ENCODE results near the gene TNRC6A. TPM values are rescaled to one million over a fixed set of nuclear protein-coding genes. Genes with fewer than 3 reads are reported as not detected.

Gene TNRC6A
- total RNA-seq, 6 experiments from 2014 or later = 17.0 to 38.4 (median 23.1) TPM

GRCh38 chr16:24784121-24784520 is 54.7 kb downstream of the TNRC6A start:
- peak; percentile 71 to 92 (median 75) for ATAC-seq
- TF ChIP-seq POLR2A (IDR thresholded peaks at IDR 0.05) = no peak
- TF ChIP-seq CTCF (IDR thresholded peaks at IDR 0.05) = no peak
- no peak for DNase-seq
- Histone ChIP-seq H3K9me3 (no peaks in the 10 kb centered on the region), H3K4me3 (no peak overlapping the region), H3K36me3 (peaks cover 0 to 57% (median 11%) of the 10 kb centered on the region in 4 donors), H3K27me3 (no peaks in the 10 kb centered on the region), H3K4me1 (peaks cover 0 to 8% (median 0%) of the 10 kb centered on the region in 4 donors), H3K27ac (no peak overlapping the region)
- 52% methylated on average over 3 of the region's 3 CpGs for WGBS (ENCODE audit: insufficient coverage, low coverage, low lambda C conversion rate, missing lambda C conversion rate)
- intact Hi-C loops (cut with DNase I) = no loop called here

GRCh38 chr16:24789881-24790280 is 60.4 kb downstream of the TNRC6A start:
- ATAC-seq (no peak), DNase-seq (no peak)
- TF ChIP-seq POLR2A (IDR thresholded peaks at IDR 0.05) (no peak), CTCF (IDR thresholded peaks at IDR 0.05) (no peak)
- no peak overlapping the region for H3K4me3 ChIP-seq
- WGBS (ENCODE audit: insufficient coverage, low coverage, low lambda C conversion rate, missing lambda C conversion rate) = 100% methylated on average over 2 of the region's 2 CpGs
- H3K9me3 ChIP-seq = no peaks in the 10 kb centered on the region
- no peaks in the 10 kb centered on the region for H3K27me3 ChIP-seq
- intact Hi-C loops (cut with DNase I) = no loop called here
- peaks cover 0 to 62% (median 33%) of the 10 kb centered on the region in 4 donors for H3K36me3 ChIP-seq
- no peak overlapping the region for H3K27ac ChIP-seq
- H3K4me1 ChIP-seq = no peaks in the 10 kb centered on the region

- Histone ChIP-seq H3K4me1 (no peaks in the 10 kb centered on the region), H3K9me3 (no peaks in the 10 kb centered on the region), H3K27me3 (no peaks in the 10 kb centered on the region), H3K36me3 (peaks cover 3 to 73% (median 44%) of the 10 kb centered on the region in 4 donors), H3K27ac (no peak overlapping the region), H3K4me3 (no peak overlapping the region)
- intact Hi-C loops (cut with DNase I) = loop anchor here in 1 of 2 donors (10.0 kb wide), 1 partner anchor 236 kb away; no protein-coding TSS in a partner anchor
- TF ChIP-seq CTCF (IDR thresholded peaks at IDR 0.05) = peak; percentile 16 to 38 (median 24)
- TF ChIP-seq POLR2A (IDR thresholded peaks at IDR 0.05) = no peak
- no peak for DNase-seq
- 53% methylated on average over 3 of the region's 4 CpGs for WGBS (ENCODE audit: insufficient coverage, low coverage, low lambda C conversion rate, missing lambda C conversion rate)
- ATAC-seq = peak; percentile 60 to 73 (median 70)
These were observed 71.1 kb downstream of the TNRC6A start for GRCh38 chr16:24800586-24800985.

GRCh38 chr16:24801761-24802302 is 72.4 kb downstream of the TNRC6A start:
- H3K27ac ChIP-seq = no peak overlapping the region
- no peak for TF ChIP-seq CTCF (IDR thresholded peaks at IDR 0.05)
- no peak for TF ChIP-seq POLR2A (IDR thresholded peaks at IDR 0.05)
- WGBS (ENCODE audit: insufficient coverage, low coverage, low lambda C conversion rate, missing lambda C conversion rate) = 94% methylated on average over 3 of the region's 3 CpGs
- peaks cover 6 to 81% (median 49%) of the 10 kb centered on the region in 4 donors for H3K36me3 ChIP-seq
- H3K9me3 ChIP-seq = no peaks in the 10 kb centered on the region
- intact Hi-C loops (cut with DNase I) = loop anchor here in 1 of 2 donors (10.0 kb wide), 1 partner anchor 237 kb away; no protein-coding TSS in a partner anchor
- DNase-seq (no peak), ATAC-seq (no peak)
- no peaks in the 10 kb centered on the region for H3K4me1 ChIP-seq
- H3K27me3 ChIP-seq = no peaks in the 10 kb centered on the region
- H3K4me3 ChIP-seq = no peak overlapping the region

Data from right lobe of liver (tissue), 6 donors.